H9 (cell line): ENCODE results near the gene ANKRD12. TPM values are rescaled to one million over a fixed set of nuclear protein-coding genes. Genes with fewer than 3 reads are reported as not detected.

Source experiments
- DNase-seq: peaks from one replicate; pipeline ENCODE4 v3.0.0-alpha.2; 2017
- H2AFZ ChIP-seq: one replicate; pipeline ENCODE4 v1.6.1; 2013; ENCODE audit warnings: mild to moderate bottlenecking, low read length, control low read depth, moderate library complexity
- H2AK5ac ChIP-seq: 2 replicates; pipeline ENCODE4 v1.6.1; 2013; ENCODE audit warnings: low read length, control low read depth, mixed read lengths; ENCODE audit not compliant: insufficient read length
- H2BK120ac ChIP-seq: one replicate; pipeline ENCODE4 v1.6.1; 2013; ENCODE audit warnings: low read depth, mild to moderate bottlenecking, low read length, control low read depth, inconsistent platforms; ENCODE audit not compliant: poor library complexity, severe bottlenecking
- H2BK12ac ChIP-seq: 2 replicates; pipeline ENCODE4 v1.6.1; 2013; ENCODE audit warnings: low read length, control low read depth, mixed read lengths, low read depth; ENCODE audit not compliant: insufficient read length
- H2BK15ac ChIP-seq: 2 replicates; pipeline ENCODE4 v1.6.1; 2013; ENCODE audit warnings: low read depth, low read length, control low read depth
- H2BK20ac ChIP-seq: one replicate; pipeline ENCODE4 v1.6.1; 2013; ENCODE audit warnings: low read depth, mild to moderate bottlenecking, low read length, control low read depth, inconsistent platforms; ENCODE audit not compliant: poor library complexity, severe bottlenecking
- H2BK5ac ChIP-seq: 2 replicates; pipeline ENCODE4 v1.6.1; 2013; ENCODE audit warnings: low read length, control low read depth, mixed read lengths; ENCODE audit not compliant: insufficient read length
- H3K14ac ChIP-seq: 2 replicates; pipeline ENCODE4 v1.6.1; 2013; ENCODE audit warnings: low read length, control low read depth; ENCODE audit not compliant: insufficient read depth
- H3K18ac ChIP-seq: 2 replicates; pipeline ENCODE4 v1.6.1; 2013; ENCODE audit warnings: low read depth, mild to moderate bottlenecking, mixed read lengths, low read length, control low read depth; ENCODE audit not compliant: insufficient read length
- H3K23ac ChIP-seq: 2 replicates; pipeline ENCODE4 v1.6.1; 2013; ENCODE audit warnings: low read length, control low read depth, mixed read lengths, low read depth; ENCODE audit not compliant: insufficient read length
- H3K23me2 ChIP-seq: 2 replicates; pipeline ENCODE4 v1.6.1; 2013; ENCODE audit warnings: low read depth, mild to moderate bottlenecking, mixed read lengths, low read length, control low read depth; ENCODE audit not compliant: insufficient read length, poor library complexity, severe bottlenecking
- H3K27ac ChIP-seq: 2 replicates; pipeline ENCODE4 v1.5.1; 2013; ENCODE audit warnings: low read length, control low read depth, mixed read lengths, low read depth; ENCODE audit not compliant: insufficient read length
- H3K27me3 ChIP-seq: 2 replicates; pipeline ENCODE4 v1.6.1; 2013; ENCODE audit warnings: low read length, control low read depth, inconsistent platforms; ENCODE audit not compliant: insufficient read depth
- H3K4ac ChIP-seq: 2 replicates; pipeline ENCODE4 v1.6.1; 2013; ENCODE audit warnings: low read depth, mild to moderate bottlenecking, control low read depth, inconsistent platforms, low read length, moderate library complexity
- H3K4me1 ChIP-seq: 2 replicates; pipeline ENCODE4 v1.6.1; 2013; ENCODE audit warnings: low read length, control low read depth, inconsistent platforms; ENCODE audit not compliant: insufficient read depth
- H3K4me2 ChIP-seq: 2 replicates; pipeline ENCODE4 v1.6.1; 2013; ENCODE audit warnings: low read length, control low read depth, mixed read lengths; ENCODE audit not compliant: insufficient read length, insufficient read depth
- H3K56ac ChIP-seq: 2 replicates; pipeline ENCODE4 v1.6.1; 2013; ENCODE audit warnings: low read depth, mild to moderate bottlenecking, mixed read lengths, low read length, control low read depth; ENCODE audit not compliant: insufficient read length
- H3K79me1 ChIP-seq: 2 replicates; pipeline ENCODE4 v1.6.1; 2013; ENCODE audit warnings: low read depth, mild to moderate bottlenecking, moderate library complexity, low read length, control low read depth, inconsistent platforms; ENCODE audit not compliant: insufficient read depth, poor library complexity, severe bottlenecking
- H3K79me2 ChIP-seq: 2 replicates; pipeline ENCODE4 v1.6.1; 2013; ENCODE audit warnings: low read length, control low read depth, inconsistent platforms; ENCODE audit not compliant: insufficient read depth
- H3K9ac ChIP-seq: 2 replicates; pipeline ENCODE4 v1.6.1; 2013; ENCODE audit warnings: low read length, control low read depth, mixed read lengths; ENCODE audit not compliant: insufficient read length; ENCODE audit errors: extremely low read depth
- H3K9me3 ChIP-seq: one replicate; pipeline ENCODE4 v1.6.1; 2013; ENCODE audit warnings: low read depth, low read length, inconsistent platforms; ENCODE audit not compliant: control insufficient read depth
- H3T11ph ChIP-seq: one replicate; pipeline ENCODE4 v1.6.1; 2013; ENCODE audit warnings: mild to moderate bottlenecking, low read length, control low read depth, inconsistent platforms
- H4K20me1 ChIP-seq: one replicate; pipeline ENCODE4 v1.6.1; 2013; ENCODE audit not compliant: control insufficient read depth, insufficient read length, insufficient read depth
- H4K5ac ChIP-seq: 2 replicates; pipeline ENCODE4 v1.6.1; 2013; ENCODE audit warnings: low read depth, mild to moderate bottlenecking, mixed read lengths, low read length, control low read depth; ENCODE audit not compliant: insufficient read length
- H4K8ac ChIP-seq: replicated peaks from 2 replicates; pipeline ENCODE4 v1.6.1; 2013; ENCODE audit warnings: low read length, control low read depth, mixed read lengths, low read depth; ENCODE audit not compliant: insufficient read length
- H4K91ac ChIP-seq: 2 replicates; pipeline ENCODE4 v1.6.1; 2013; ENCODE audit warnings: low read depth, mild to moderate bottlenecking, moderate library complexity, mixed read lengths, low read length, control low read depth; ENCODE audit not compliant: insufficient read length
- H3K27ac Mint-ChIP-seq, 3 experiments: 2 replicates in 2 of 3; 3 replicates in 1 of 3; pipeline ENCODE4 v1.8.0; 2020 to 2021; ENCODE audit warnings: mixed read lengths in 3 of 3, mild to moderate bottlenecking in 1 of 3, moderate library complexity in 1 of 3
- H3K27me3 Mint-ChIP-seq: 2 replicates; pipeline ENCODE4 v1.8.0; 2021; ENCODE audit warnings: low read depth, mild to moderate bottlenecking, moderate library complexity, mixed read lengths
- H3K36me3 Mint-ChIP-seq, 3 experiments: 2 replicates in 2 of 3; 3 replicates in 1 of 3; pipeline ENCODE4 v1.8.0; 2020 to 2021; ENCODE audit warnings: low read depth in 3 of 3, mixed read lengths in 3 of 3; ENCODE audit not compliant: insufficient read depth in 1 of 3
- H3K4me1 Mint-ChIP-seq, 2 experiments: 2 replicates each; pipeline ENCODE4 v1.8.0; 2020; ENCODE audit warnings: mixed read lengths in 2 of 2
- H3K4me3 Mint-ChIP-seq, 2 experiments: 2 replicates in 1 of 2; 3 replicates in 1 of 2; pipeline ENCODE4 v1.8.0; 2020 to 2021; ENCODE audit warnings: mild to moderate bottlenecking in 2 of 2, mixed read lengths in 2 of 2, moderate library complexity in 1 of 2
- H3K9me3 Mint-ChIP-seq, 2 experiments: 2 replicates in 1 of 2; 3 replicates in 1 of 2; pipeline ENCODE4 v1.8.0; 2020; ENCODE audit warnings: mild to moderate bottlenecking in 2 of 2, mixed read lengths in 2 of 2, moderate library complexity in 1 of 2
- CTCF ChIP-seq: fragments of 200-600 bp; sonication (generic); conservative IDR thresholded peaks from 3 replicates; pipeline ENCODE4 v1.8.0; 2021; ENCODE audit warnings: antibody characterized with exemption, mild to moderate bottlenecking
- WGBS: extraction: QIAGEN DNeasy Blood & Tissue Kit; methylation state at CpG from one replicate; pipeline ENCODE4 v1.1.7; 2013; ENCODE audit warnings: missing lambda C conversion rate, low lambda C conversion rate, mixed read lengths; ENCODE audit not compliant: insufficient read length; ENCODE audit errors: extremely low coverage; 5-methylcytosine and 5-hydroxymethylcytosine counted together
- total RNA-seq: library from RNA; stranded (reverse); gene quantifications from 2 replicates; pipeline ENCODE4 v1.2.1, GENCODE V29; 2021

ANKRD12 gene
- total RNA-seq, 1 experiment from 2014 or later, result 38.9 TPM

DNA sequence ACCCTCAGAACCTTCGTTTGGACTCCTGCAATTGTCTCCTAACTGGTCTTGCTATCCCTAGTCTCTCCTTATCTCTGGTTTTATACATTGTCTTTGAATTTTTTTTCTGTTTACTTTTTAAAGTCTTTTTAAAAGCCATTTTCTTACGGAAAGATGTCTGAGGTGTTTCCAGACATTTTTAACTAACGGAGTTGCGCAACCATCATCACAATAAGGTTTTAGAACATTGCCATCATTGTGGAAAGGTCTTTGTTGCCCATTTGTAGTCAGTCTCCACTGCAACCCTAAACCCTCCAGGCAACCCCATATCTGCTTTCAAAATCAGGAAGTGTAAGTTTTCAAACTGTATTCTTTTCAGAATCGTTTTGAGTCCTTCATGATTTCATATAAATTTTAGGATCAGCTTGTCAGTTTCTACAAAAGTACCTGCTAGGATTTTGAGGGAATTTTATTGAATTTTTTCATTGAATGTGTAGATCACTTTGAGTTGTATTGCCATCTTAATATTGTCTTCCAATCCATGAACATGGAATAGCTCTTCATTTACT is 46.3 kb downstream of the ANKRD12 start:
- no peak for DNase-seq
- H3K27me3 ChIP-seq, result no peaks in the 10 kb centered on the region
- Mint-ChIP-seq H3K27ac (no peak overlapping the region), H3K9me3 (no peaks in the 10 kb centered on the region), H3K36me3 (peaks cover 0 to 19% (median 10%) of the 10 kb centered on the region in 3 experiments; a peak in 4 of 7 replicates), H3K27me3 (no peaks in the 10 kb centered on the region), H3K4me1 (no peaks in the 10 kb centered on the region), H3K4me3 (no peak overlapping the region)
- no peaks in the 10 kb centered on the region for H3K9me3 ChIP-seq
- no peaks in the 10 kb centered on the region for H4K20me1 ChIP-seq
- TF ChIP-seq CTCF, result no peak
- no peak overlapping the region for H3K56ac ChIP-seq
- H2BK5ac ChIP-seq, result no peak overlapping the region
- H3K9ac ChIP-seq, result no peak overlapping the region
- no peaks in the 10 kb centered on the region for H3K79me1 ChIP-seq
- H4K8ac ChIP-seq, result no peak overlapping the region
- H3T11ph ChIP-seq, result no peak overlapping the region
- no peak overlapping the region for H2BK20ac ChIP-seq
- H3K79me2 ChIP-seq, result no peaks in the 10 kb centered on the region
- no peak overlapping the region for H2BK120ac ChIP-seq
- H3K14ac ChIP-seq, result no peak overlapping the region
- no peak overlapping the region for H2BK12ac ChIP-seq
- H3K4me2 ChIP-seq, result no peak overlapping the region
- H2AFZ ChIP-seq, result no peak overlapping the region
- no peak overlapping the region for H3K4ac ChIP-seq
- H3K23ac ChIP-seq, result no peak overlapping the region
- no peak overlapping the region for H2AK5ac ChIP-seq
- H3K27ac ChIP-seq, result no peak overlapping the region
- H2BK15ac ChIP-seq, result no peak overlapping the region
- no peak overlapping the region for H4K91ac ChIP-seq
- no CpG with 5 or more reads among the region's 5 CpGs for WGBS
- H3K4me1 ChIP-seq, result no peaks in the 10 kb centered on the region
- no peaks in the 10 kb centered on the region for H3K23me2 ChIP-seq
- H4K5ac ChIP-seq, result no peak overlapping the region
- H3K18ac ChIP-seq, result no peak overlapping the region
